Measurements from ENCODE around the gene MAFB.

DNA sequence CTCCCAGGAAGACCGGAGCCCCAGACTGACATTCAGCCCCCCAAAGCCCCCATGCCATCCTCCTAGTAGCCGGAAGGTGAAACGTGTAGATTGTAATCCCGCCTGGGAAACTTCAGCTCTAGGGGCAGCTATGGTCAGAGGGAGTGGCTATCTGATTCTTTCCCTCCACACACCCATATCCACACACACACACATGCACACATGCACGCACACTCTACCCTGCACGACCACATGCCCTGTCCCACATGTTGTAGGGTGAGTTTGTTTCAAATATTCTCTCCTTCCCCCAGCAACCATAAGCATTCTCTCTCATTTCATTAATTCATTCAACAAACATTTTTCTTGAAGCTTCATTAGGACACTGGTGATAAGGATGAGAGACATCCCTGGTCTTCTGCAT is 42.2 kb downstream of the MAFB start:
- TF ChIP-seq CTCF (conservative IDR thresholded peaks at IDR 0.05 in 1 of 2, IDR thresholded peaks at IDR 0.05 in 1 of 2; ENCODE audit: low read depth in 1 of 2, low read length in 2 of 2): no peak
- TF ChIP-seq EZH2 (IDR thresholded peaks at IDR 0.05; ENCODE audit: low read length, missing control alignments): no peak

Data from fibroblast of lung (primary cell).